GM18909 (cell line): Measurements from ENCODE around the gene ORM2.
"Not testable (repeated sequence)": the region's sequence is repeated elsewhere in the genome, so short reads cannot be mapped to it uniquely, and the experiment has no call there.

Experiments used
- ATAC-seq: cut with Tn5 transposase; IDR thresholded peaks from one replicate; pipeline ENCODE4 v1.9.1; 2021; ENCODE audit warnings: mild to moderate bottlenecking; ENCODE audit not compliant: unreplicated experiment, poor library complexity

Gene ORM2

GRCh38 chr9:114312513-114312875 is 17.2 kb upstream of the ORM2 start:
- ATAC-seq = no peak

- ATAC-seq = no peak
These were observed 16.5 kb upstream of the ORM2 start for GRCh38 chr9:114313186-114313585.

- no peak for ATAC-seq
These were observed 15.3 kb upstream of the ORM2 start for GRCh38 chr9:114314256-114314867.

GRCh38 chr9:114314881-114315722 is 14.6 kb upstream of the ORM2 start:
- no peak for ATAC-seq

GRCh38 chr9:114315723-114316363 is 13.8 kb upstream of the ORM2 start:
- ATAC-seq = no peak

GRCh38 chr9:114316605-114317230 is 13.0 kb upstream of the ORM2 start:
- no peak for ATAC-seq

- no peak for ATAC-seq
These were observed 11.9 kb upstream of the ORM2 start for GRCh38 chr9:114317665-114318357.

- no peak for ATAC-seq
These were observed 11.3 kb upstream of the ORM2 start for GRCh38 chr9:114318416-114318815.

- no peak for ATAC-seq
These were observed 10.5 kb upstream of the ORM2 start for GRCh38 chr9:114319147-114319546.

GRCh38 chr9:114320710-114321109 is 9.0 kb upstream of the ORM2 start:
- not testable (repeated sequence) for ATAC-seq

- ATAC-seq = no peak
These were observed 7.9 kb upstream of the ORM2 start for GRCh38 chr9:114321759-114322158.

- not testable (repeated sequence) for ATAC-seq
These were observed 7.4 kb upstream of the ORM2 start for GRCh38 chr9:114322160-114322818.

GRCh38 chr9:114322831-114323531 is 6.7 kb upstream of the ORM2 start, which contains the start of gene ORM1:
Gene ORM1, plus strand, starts transcription at chr9:114323098. Its CDS starts 36 bp downstream, at chr9:114323134.
- not testable (repeated sequence) for ATAC-seq

- not testable (repeated sequence) for ATAC-seq
These were observed 5.8 kb upstream of the ORM2 start for GRCh38 chr9:114323849-114324248.

- no peak for ATAC-seq
These were observed 5.2 kb upstream of the ORM2 start for GRCh38 chr9:114324492-114324891.

- ATAC-seq = not testable (repeated sequence)
These were observed 4.7 kb upstream of the ORM2 start for GRCh38 chr9:114324965-114325364.

- not testable (repeated sequence) for ATAC-seq
These were observed 3.9 kb upstream of the ORM2 start for GRCh38 chr9:114325684-114326254.

GRCh38 chr9:114327749-114328148 is 1.9 kb upstream of the ORM2 start:
- ATAC-seq = no peak

GRCh38 chr9:114328357-114328820 is 1.3 kb upstream of the ORM2 start:
- not testable (repeated sequence) for ATAC-seq
